GM18505 (cell line): Measurements from ENCODE around the gene CCM2.
"Not testable (repeated sequence)": the region's sequence is repeated elsewhere in the genome, so short reads cannot be mapped to it uniquely, and the experiment has no call there.

ENCODE experiments used
- ATAC-seq: cut with Tn5 transposase; IDR thresholded peaks from one replicate; pipeline ENCODE4 v1.9.1; 2021; ENCODE audit not compliant: unreplicated experiment
- POLR2A ChIP-seq: IDR thresholded peaks from 4 replicates; pipeline ENCODE4 v1.6.1; 2011; ENCODE audit warnings: borderline replicate concordance; ENCODE audit not compliant: insufficient read depth, insufficient read length; ENCODE audit errors: extremely low read depth

The CCM2 gene

DNA sequence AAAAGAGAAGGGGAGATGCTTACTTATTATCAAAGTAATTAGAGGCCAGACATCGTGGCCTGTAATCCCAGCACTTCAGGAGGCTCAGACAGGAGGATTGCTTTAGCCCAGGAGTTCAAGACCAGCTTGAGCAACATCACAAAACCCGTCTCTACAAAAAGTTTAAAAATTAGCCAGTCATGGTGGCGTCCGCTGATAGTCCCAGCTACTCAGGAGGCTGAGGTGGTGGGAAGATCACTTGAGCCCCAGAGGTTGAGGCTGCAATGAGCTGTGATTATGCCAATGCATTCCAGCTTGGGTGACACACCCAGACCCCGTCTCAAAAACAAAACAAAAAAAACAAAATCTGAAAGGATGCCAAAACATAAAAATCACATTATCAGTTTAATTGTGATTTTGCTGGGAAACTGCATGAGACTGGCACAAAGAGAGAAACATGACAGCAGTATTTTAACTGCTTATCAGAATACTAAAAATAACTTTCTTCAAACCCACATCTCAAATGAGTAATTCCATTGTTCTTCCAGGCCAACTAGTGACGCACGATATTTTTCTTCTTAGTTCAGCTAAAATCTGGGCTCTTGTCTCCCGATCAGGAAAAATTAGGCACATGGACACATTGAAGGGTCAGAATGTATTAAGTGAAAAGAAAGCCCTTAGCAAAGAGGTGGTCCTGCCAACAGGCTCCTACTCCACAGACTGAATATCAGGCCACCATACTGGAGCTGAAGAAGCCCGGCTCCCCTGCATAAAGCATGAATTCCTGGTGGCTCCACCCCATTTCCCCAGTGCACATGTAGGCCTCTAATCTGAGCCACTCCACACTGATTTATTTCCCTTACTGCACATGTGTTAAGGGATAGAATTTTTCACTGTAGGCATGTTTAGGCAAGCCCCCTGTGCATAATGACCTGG lies 9.6 kb upstream of the CCM2 start:
- no peak for ATAC-seq
- no peak for TF ChIP-seq POLR2A

DNA sequence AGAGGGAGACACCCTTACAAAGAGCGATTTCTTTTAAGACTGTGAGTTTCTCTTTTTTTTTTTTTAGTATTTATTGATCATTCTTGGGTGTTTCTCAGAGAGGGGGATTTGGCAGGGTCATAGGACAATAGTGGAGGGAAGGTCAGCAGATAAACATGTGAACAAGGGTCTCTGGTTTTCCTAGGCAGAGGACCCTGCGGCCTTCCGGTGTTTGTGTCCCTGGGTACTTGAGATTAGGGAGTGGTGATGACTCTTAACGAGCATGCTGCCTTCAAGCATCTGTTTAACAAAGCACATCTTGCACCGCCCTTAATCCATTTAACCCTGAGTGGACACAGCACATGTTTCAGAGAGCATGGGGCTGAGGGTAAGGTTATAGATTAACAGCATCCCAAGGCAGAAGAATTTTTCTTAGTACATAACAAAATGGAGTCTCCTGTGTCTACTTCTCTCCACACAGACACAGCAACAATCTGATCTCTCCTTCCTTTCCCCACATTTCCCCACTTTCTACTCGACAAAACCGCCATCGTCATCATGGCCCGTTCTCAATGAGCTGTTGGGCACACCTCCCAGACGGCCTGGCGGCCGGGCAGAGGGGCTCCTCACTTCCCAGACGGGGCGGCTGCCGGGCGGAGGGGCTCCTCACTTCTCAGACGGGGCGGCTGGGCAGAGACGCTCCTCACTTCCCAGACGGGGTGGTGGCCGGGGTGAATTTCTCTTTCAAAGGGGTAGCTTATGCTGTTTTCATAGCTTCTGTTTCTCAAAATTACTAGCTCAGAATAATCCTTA lies 7.8 kb upstream of the CCM2 start:
- ATAC-seq: not testable (repeated sequence)

DNA sequence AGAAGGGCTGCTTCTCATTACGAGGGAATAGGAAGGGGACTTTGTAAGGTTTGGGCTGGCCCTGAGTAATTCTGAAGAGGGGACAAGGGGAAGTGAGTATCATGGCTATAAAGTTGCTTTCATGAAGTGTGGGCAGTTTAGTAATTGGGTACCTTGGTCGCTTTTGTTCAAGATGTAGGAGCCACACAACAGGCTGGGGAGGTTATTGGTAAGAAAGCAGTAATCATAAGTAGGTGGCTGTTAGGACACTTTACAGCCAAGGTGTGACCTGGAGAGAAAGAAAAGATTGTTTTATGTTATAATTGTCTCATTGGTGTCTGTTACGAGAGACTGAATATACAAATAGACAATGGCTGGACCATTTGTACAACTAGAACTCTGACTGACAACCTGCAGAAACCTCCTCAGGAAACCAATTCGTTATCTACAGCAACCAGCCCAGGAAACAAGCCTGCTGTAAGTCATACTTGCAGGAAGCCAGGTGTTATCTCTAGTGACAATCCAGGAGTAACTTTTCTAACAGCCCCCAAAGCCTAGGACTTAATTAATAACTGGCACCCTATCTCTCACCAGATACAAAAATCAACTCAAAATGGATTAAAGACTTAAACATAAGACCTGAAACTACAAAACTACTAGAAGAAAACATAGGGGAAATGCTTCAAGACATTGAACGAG lies 5.0 kb upstream of the CCM2 start:
- TF ChIP-seq POLR2A: no peak
- no peak for ATAC-seq

DNA sequence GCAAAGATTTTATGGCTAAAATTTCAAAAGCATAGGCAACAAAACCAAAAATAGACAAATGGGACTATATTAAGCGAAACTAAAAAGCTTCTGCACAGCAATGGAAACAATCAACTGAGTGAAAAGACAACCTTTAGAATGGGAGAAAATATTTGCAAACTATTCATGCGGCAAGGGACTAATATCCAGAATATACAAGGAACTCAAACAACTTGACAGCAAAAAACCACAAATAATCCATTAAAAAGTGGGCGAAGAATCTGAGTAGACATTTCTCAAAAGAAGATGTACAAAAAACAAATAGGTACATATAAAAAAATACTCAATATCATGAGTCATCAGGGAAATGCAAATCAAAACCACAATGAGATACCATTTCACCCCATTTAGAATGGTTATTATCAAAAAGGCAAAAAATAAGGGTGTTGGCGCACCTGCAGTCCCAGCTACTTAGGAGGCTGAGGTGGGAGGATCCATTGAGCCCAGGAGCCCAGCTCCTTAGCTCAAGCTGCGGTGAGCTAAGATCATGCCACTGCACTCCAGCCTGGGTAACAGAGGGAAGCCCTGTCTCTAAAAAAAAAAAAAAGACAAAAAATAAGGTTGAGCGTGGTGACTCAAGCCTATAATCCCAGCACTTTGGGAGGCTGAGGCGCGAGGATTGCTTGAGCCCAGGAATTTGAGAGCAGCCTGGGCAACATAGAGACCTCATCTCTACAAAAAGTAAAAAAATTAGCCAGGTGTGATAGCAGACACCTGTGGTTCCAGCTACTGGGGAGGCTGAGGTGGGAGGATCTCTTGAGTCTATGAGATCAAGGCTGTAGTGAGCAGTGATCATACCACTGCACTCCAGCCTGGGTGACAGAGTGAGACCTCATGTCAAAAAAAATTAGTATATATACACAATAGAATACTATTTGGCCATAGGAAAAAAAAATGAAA lies 4.2 kb upstream of the CCM2 start:
- ATAC-seq: no peak
- TF ChIP-seq POLR2A: peak; percentile 41

DNA sequence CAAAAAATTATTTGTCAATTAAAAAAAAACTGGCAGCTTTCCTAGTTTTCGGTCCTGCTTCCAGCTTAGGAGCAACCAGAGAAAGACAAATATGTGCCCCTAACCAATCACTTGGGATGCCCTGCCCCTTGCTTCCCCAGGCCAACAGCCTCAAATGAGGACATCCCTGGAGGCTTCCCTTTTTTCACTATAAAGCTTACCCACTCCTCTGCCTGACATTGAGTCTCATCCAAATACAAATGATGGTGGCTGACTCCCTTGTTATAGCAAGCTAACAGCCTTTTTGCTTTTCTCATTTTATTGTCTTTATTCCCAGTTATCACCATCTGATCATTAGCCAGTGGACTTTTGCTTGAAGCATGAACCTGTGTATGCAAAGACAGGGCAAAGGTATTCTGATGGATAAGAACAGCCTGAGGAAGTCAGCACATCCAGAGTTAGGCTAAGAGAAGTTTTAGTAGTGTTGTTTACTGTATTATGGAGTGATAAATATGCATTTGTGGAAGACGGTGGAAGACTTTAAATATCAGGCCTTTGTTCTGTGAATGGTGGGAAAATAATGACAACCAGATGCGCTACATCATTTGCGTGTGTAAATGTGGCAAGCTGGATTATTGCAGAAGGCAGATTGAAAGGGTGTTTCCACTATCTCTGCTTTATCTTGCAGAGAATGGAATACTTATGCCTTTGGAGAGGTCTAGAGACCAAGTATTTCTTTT lies 1.7 kb upstream of the CCM2 start:
- TF ChIP-seq POLR2A: no peak
- ATAC-seq: no peak

DNA sequence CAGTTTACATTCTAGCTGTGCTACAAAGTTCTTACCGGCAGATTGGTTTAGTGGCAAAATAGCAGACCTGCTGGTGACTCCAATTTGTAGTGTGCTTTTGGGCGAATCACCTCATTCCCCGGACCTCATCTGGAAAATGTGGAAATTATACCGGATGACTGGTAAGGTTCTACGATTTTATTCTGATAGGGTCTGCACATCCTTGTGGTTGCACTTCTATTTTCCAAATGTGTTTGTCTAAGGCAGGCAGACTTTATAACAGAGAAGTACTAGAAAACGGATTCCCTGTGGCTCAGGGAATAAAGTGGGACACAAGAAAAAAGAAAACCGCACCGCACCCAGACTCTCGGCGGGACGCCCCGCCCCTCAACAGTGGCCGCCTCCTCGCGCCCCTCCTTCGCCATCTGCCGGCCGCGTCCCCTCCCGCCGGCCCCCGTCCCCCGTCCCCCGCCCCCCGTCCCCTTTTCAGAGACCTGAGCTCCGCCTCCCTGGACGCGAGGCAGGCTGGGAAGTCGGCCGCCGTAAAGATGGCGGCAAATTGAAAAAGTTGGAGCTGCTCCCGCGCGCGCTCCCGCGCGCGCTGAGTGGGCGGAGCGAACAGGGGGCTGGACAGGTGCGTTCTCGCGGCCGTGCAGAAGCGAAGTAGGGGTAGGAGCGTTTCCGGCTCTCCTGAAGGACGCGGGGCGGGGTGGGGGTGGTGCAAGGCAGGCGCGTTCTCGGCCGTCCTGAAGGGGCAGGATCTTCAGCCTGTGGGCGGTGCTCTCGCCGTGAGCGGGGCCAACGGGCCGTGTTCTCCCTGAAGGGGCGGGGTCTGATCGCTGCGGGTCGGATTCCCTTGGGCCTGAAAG lies 532 bp upstream of the CCM2 start:
- ATAC-seq: peak; percentile 65
- peak; percentile 33 for TF ChIP-seq POLR2A

DNA sequence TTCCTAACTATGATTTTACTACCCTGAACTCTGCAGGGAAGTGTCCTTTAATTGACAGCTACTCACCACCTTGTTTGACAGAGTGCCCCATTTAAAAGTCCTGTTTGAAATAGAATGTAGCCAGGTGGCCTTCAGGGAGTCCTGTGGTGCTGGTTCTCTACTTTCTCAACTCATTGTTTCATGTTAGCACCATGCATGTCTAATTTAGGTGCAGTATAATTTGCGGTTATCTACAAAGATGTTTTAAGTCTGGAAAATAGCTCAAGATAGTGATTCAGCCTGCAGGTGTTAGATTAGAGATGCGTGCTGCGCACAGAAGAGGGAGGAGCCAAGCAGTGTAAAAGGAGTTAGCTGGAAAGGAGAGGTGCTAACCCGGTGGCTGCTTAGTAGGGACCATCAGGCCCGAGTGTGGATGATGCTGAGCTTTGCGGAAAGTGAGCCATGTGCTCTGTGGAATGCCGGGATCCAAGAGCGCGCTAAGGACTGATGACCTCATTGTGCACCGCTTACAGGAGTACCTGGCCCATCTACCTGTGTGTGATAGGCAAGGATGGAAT lies 1.2 kb downstream of the CCM2 start:
- peak; percentile 47 for TF ChIP-seq POLR2A
- peak; percentile 22 for ATAC-seq

DNA sequence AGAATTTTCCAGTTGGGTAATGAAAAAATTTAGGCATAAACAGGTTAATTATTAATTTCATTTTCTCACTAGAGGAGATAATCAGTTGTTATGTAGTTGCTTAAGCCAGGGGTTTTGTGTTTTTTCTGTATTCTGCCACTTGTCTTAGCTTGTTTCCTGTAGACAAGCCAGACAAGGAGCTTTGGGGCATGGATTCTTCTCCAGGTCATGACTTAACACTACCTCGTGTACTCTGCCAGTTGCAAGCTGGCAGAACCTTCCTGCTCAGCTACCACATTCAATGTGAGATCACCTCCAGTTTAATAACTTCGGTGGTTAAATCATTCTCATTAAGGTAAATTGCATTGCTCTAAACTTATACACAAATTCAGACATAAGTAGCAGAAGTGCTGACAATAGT lies 1.8 kb downstream of the CCM2 start:
- no peak for ATAC-seq
- no peak for TF ChIP-seq POLR2A

DNA sequence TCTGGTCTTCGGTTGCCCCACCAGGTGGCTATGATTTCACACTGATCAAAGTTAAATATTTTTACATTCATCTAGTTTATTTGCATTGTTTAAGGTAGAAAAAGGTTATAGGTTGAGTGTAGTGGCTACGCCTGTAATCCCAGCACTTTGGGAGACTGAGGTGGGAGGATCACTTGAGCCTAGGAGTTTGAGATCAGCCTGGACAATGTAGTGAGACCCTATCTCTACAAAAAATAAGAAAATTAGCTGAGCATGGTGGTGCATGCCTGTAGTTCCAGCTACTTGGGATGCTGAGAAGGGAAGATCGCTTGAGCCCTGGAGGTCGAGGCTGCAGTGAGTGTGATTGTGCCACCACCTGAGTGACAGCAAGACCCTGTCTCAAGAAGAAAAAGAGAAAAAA lies 3.8 kb downstream of the CCM2 start:
- ATAC-seq: no peak
- no peak for TF ChIP-seq POLR2A

DNA sequence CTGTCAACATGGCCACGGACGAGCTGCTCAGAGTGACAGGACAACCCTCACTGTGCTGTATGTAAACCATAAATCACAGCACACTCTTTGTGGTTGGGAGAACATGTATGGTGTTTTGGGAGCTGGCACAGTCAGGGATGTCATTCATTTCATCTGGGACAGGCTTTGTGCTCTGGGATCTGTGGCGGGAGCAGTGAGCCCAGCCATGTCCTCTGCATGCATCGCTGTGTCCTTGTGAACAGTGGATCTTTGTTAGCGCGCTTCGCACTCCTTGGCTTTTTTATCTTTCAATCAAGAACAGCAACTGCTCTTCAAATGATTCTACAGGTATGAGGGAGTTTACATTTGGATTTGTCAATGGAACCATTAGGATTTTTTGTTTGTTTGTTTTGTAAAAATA lies 7.1 kb downstream of the CCM2 start:
- no peak for TF ChIP-seq POLR2A
- no peak for ATAC-seq
